ENCODE data around the gene NKAIN4.
"Not testable (repeated sequence)": the region's sequence is repeated elsewhere in the genome, so short reads cannot be mapped to it uniquely, and the experiment has no call there.

NKAIN4 gene

GRCh38 chr20:63238031-63238430 lies 16.2 kb downstream of the NKAIN4 start:
- DNase-seq (ENCODE audit: low read depth in 2 of 2): no peak

- no peak for DNase-seq (ENCODE audit: low read depth in 2 of 2)
Measured at GRCh38 chr20:63236116-63236837, 18.0 kb downstream of the NKAIN4 start.

- DNase-seq (ENCODE audit: low read depth in 2 of 2): no peak
Measured at GRCh38 chr20:63235399-63235983, 18.8 kb downstream of the NKAIN4 start, which contains the start of gene BIRC7. Gene BIRC7 (plus strand): TSS chr20:63235905. CDS start chr20:63236097, 192 bp downstream.

- DNase-seq (ENCODE audit: low read depth in 2 of 2): no peak
Measured at GRCh38 chr20:63234693-63235398, 19.4 kb downstream of the NKAIN4 start.

- no peak for DNase-seq (ENCODE audit: low read depth in 2 of 2)
Measured at GRCh38 chr20:63233924-63234323, 20.3 kb downstream of the NKAIN4 start.

- no peak for DNase-seq (ENCODE audit: low read depth in 2 of 2)
Measured at GRCh38 chr20:63233061-63233344, 21.3 kb downstream of the NKAIN4 start.

GRCh38 chr20:63232235-63233060 lies 21.8 kb downstream of the NKAIN4 start:
- no peak for DNase-seq (ENCODE audit: low read depth in 2 of 2)

- no peak for DNase-seq (ENCODE audit: low read depth in 2 of 2)
Measured at GRCh38 chr20:63230800-63231268, 23.4 kb downstream of the NKAIN4 start.

GRCh38 chr20:63228806-63229205 lies 25.5 kb downstream of the NKAIN4 start:
- no peak for DNase-seq (ENCODE audit: low read depth in 2 of 2)

- DNase-seq (ENCODE audit: low read depth in 2 of 2): no peak
Measured at GRCh38 chr20:63227260-63227659, 27.0 kb downstream of the NKAIN4 start.

GRCh38 chr20:63226042-63226943 lies 28.0 kb downstream of the NKAIN4 start:
- DNase-seq (ENCODE audit: low read depth in 2 of 2): no peak

- no peak for DNase-seq (ENCODE audit: low read depth in 2 of 2)
Measured at GRCh38 chr20:63225082-63225454, 29.2 kb downstream of the NKAIN4 start.

- DNase-seq (ENCODE audit: low read depth in 2 of 2): no peak
Measured at GRCh38 chr20:63224412-63225081, 29.7 kb downstream of the NKAIN4 start.

GRCh38 chr20:63223826-63224207 lies 30.4 kb downstream of the NKAIN4 start:
- DNase-seq (ENCODE audit: low read depth in 2 of 2): no peak

GRCh38 chr20:63223121-63223825 lies 31.0 kb downstream of the NKAIN4 start:
- DNase-seq (ENCODE audit: low read depth in 2 of 2): peak in 1 of 2 experiments; percentile 40

GRCh38 chr20:63222541-63222940 lies 31.7 kb downstream of the NKAIN4 start:
- no peak for DNase-seq (ENCODE audit: low read depth in 2 of 2)

- not testable (repeated sequence) for DNase-seq (ENCODE audit: low read depth in 2 of 2)
Measured at GRCh38 chr20:63221400-63222053, 32.7 kb downstream of the NKAIN4 start.

GRCh38 chr20:63220696-63221399 lies 33.4 kb downstream of the NKAIN4 start:
- no peak for DNase-seq (ENCODE audit: low read depth in 2 of 2)

All from stimulated activated CD4-positive, alpha-beta T cell treated with anti-CD3 and anti-CD28 coated beads, Interleukin-12 subunit alpha, Interleukin-12 subunit beta, amount 100 ng/mL, for 24 hours (primary cell).